ENCODE results near the gene ALPG.

DNA sequence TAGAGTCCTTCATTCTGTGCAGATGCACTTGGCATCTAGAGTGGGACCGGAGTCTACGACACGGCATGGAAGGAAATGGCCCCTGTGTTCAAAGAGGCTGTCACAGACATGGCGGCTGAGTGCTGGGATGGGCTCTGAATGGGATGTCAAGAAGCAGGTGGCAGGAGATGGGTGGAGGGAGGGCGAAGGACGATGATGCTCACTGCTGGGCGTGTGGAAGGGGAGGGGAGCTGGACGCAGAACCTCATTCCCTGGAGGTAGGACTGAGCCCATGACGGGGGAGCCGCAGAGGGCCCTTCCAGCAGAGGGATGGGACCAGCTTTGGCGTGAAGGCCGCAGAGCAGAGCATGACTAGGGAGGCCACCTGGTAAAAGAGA, 30.5 kb downstream of the ALPG start:
- no peak for TF ChIP-seq POLR2A (IDR thresholded peaks at IDR 0.05; ENCODE audit: low read depth)
- TF ChIP-seq POLR2AphosphoS5 (IDR thresholded peaks at IDR 0.05): no peak
- TF ChIP-seq, protein P1, sequence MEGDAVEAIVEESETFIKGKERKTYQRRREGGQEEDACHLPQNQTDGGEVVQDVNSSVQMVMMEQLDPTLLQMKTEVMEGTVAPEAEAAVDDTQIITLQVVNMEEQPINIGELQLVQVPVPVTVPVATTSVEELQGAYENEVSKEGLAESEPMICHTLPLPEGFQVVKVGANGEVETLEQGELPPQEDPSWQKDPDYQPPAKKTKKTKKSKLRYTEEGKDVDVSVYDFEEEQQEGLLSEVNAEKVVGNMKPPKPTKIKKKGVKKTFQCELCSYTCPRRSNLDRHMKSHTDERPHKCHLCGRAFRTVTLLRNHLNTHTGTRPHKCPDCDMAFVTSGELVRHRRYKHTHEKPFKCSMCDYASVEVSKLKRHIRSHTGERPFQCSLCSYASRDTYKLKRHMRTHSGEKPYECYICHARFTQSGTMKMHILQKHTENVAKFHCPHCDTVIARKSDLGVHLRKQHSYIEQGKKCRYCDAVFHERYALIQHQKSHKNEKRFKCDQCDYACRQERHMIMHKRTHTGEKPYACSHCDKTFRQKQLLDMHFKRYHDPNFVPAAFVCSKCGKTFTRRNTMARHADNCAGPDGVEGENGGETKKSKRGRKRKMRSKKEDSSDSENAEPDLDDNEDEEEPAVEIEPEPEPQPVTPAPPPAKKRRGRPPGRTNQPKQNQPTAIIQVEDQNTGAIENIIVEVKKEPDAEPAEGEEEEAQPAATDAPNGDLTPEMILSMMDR (IDR thresholded peaks at IDR 0.05): no peak
